SIG-M5 treated with dmso at 0.1 percent for 504 hours (cell line): Measurements from ENCODE around the gene GNPTG.
A peak's percentile ranks its signal among the peaks of the same experiment; 100 is the strongest.

ENCODE experiments used
- DNase-seq: peaks from one replicate; lab custom pipeline; 2025; ENCODE audit not compliant: unreplicated experiment; lab: John Stamatoyannopoulos, UW

GNPTG gene

GRCh38 chr16:1392826-1393225 is 41.1 kb downstream of the GNPTG start:
- no peak for DNase-seq

GRCh38 chr16:1393613-1394176 is 42.0 kb downstream of the GNPTG start:
- DNase-seq, result no peak

GRCh38 chr16:1394367-1394951 is 42.7 kb downstream of the GNPTG start:
- no peak for DNase-seq

- no peak for DNase-seq
Measured at GRCh38 chr16:1395444-1396031, 43.8 kb downstream of the GNPTG start.

- DNase-seq, result no peak
Measured at GRCh38 chr16:1397779-1398178, 46.0 kb downstream of the GNPTG start.

- DNase-seq, result no peak
Measured at GRCh38 chr16:1398351-1398750, 46.6 kb downstream of the GNPTG start.

GRCh38 chr16:1398826-1399581 is 47.3 kb downstream of the GNPTG start:
- no peak for DNase-seq

GRCh38 chr16:1401061-1401757 is 49.5 kb downstream of the GNPTG start:
- DNase-seq, result no peak

GRCh38 chr16:1401758-1402154 is 50.0 kb downstream of the GNPTG start:
- DNase-seq, result no peak

- no peak for DNase-seq
Measured at GRCh38 chr16:1403036-1403435, 51.3 kb downstream of the GNPTG start.

- DNase-seq, result no peak
Measured at GRCh38 chr16:1403733-1404132, 52.0 kb downstream of the GNPTG start.

GRCh38 chr16:1407753-1408152 is 56.0 kb downstream of the GNPTG start:
- DNase-seq, result no peak

- peak; percentile 73 for DNase-seq
Measured at GRCh38 chr16:1408171-1408837, 56.6 kb downstream of the GNPTG start.

GRCh38 chr16:1412847-1413246 is 61.1 kb downstream of the GNPTG start:
- DNase-seq, result no peak
